H1 (cell line): ENCODE results near the gene DAPK3. TPM values are rescaled to one million over a fixed set of nuclear protein-coding genes. Genes with fewer than 3 reads are reported as not detected.

Experiments used
- CBX5 ChIP-seq: fragments of 300-800, 300-1000 bp; sonication (generic); IDR thresholded peaks from 2 replicates; pipeline ENCODE4 v1.7.1; 2016; ENCODE audit warnings: antibody characterized with exemption, low read length, low read depth
- CHD1 ChIP-seq: IDR thresholded peaks from 2 replicates; pipeline ENCODE4 v1.6.1; 2012; ENCODE audit warnings: low read depth, low read length, improper control_type of control experiment
- CHD7 ChIP-seq: fragments of 300-600 bp; sonication (generic); IDR thresholded peaks from 2 replicates; pipeline ENCODE4 v1.7.1; 2012; ENCODE audit warnings: low read length, moderate library complexity, mild to moderate bottlenecking, inconsistent platforms; ENCODE audit not compliant: insufficient replicate concordance
- NANOG ChIP-seq: IDR thresholded peaks from 2 replicates; pipeline ENCODE4 v1.6.1; 2011; ENCODE audit warnings: low read length, low read depth, mild to moderate bottlenecking, inconsistent platforms; ENCODE audit not compliant: insufficient read depth, poor library complexity, severe bottlenecking
- NRF1 ChIP-seq: IDR thresholded peaks from 2 replicates; pipeline ENCODE4 v1.6.1; 2011; ENCODE audit warnings: mild to moderate bottlenecking, low read depth, low read length, improper control_type of control experiment
- SP2 ChIP-seq: IDR thresholded peaks from 2 replicates; pipeline ENCODE4 v1.6.1; 2012; ENCODE audit warnings: mild to moderate bottlenecking, low read length, inconsistent platforms
- TAF1 ChIP-seq: IDR thresholded peaks from 2 replicates; pipeline ENCODE4 v1.6.1; 2011; ENCODE audit warnings: mild to moderate bottlenecking, low read depth, low read length
- ZNF274 ChIP-seq: IDR thresholded peaks from 2 replicates; pipeline ENCODE4 v1.7.0; 2012; ENCODE audit warnings: low read length, borderline replicate concordance; ENCODE audit errors: extremely low read depth
- polyA plus RNA-seq, 7 experiments: library from polyadenylated mRNA; depleted of rRNA in 3 of 7; stranded (reverse) in 5 of 7; unstranded in 2 of 7; fragments of >200 nt in 5 of 7; fragments of 200-250 nt in 2 of 7; gene quantifications; 1 replicate in 5 of 7; 2 replicates in 1 of 7; 4 replicates in 1 of 7; pipeline versions ENCODE4 v1.2.1 to v1.2.3, GENCODE V29; 2011 to 2013; ENCODE audit warnings: missing spikeins in 2 of 7, mixed read lengths in 2 of 7
- total RNA-seq: library from RNA; stranded (reverse); fragmentation: NEBNext Ultra II Directional; extraction: Animal tissue kit (Norgen Biotek cat#: 25700); gene quantifications from 2 replicates; pipeline ENCODE4 v1.2.1, GENCODE V29; 2021

Gene DAPK3
- total and polyA plus RNA-seq, 2 of the 8 experiments (the other 6 are each of a cell fraction or from before 2014, with no cell fraction given) = 53.2 to 78.1 TPM

GRCh38 chr19:3955688-3956087 is 15.2 kb downstream of the DAPK3 start (continued):
- no peak for TF ChIP-seq CHD7
- TF ChIP-seq CHD1 = no peak
- TF ChIP-seq ZNF274 = no peak
- TF ChIP-seq TAF1 = no peak
- TF ChIP-seq CBX5 = no peak
- no peak for TF ChIP-seq NANOG
- TF ChIP-seq SP2 = no peak
- no peak for TF ChIP-seq NRF1
